GM04503 (cell line): ENCODE measurements around the gene ATP5F1D.

ENCODE experiments used
- DNase-seq: peaks from one replicate; pipeline ENCODE4 v3.0.0-alpha.2; 2012; ENCODE audit warnings: low read depth

ATP5F1D gene

DNA sequence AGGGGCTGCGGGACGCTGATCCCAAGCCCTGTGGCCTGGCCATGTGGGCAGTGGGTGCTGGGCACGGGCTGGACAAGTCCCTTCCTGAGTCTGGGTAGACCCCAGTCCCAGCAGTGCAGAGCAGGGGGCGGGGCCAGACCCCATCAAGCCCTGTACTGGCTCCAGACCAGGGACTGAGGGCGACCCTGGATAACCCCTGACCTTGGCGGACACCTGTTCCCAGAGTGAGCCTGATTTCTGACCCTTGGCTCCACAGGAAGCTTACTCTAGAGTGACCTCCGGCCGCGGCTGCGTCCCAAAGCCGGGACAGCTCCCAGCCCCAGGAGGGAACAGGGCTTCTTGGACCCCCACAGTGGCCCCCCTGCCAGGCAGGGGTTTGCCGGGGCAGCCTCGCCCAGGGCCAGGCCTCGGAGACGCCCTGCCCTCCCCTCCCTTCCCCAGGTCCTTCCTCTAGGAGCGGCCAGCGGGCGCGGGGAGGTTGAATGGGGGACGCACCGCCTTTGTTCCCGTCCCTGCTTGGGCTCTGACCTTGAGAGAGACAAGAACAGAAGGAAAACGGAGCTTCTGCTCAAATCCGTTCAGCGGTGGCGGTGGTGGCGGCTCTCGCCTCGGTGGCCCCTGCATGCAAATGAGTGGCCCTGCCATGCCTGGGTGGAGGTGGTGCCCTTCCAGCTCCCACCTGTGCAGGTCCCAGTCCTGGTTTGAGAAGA, 41.8 kb downstream of the ATP5F1D start:
- no peak for DNase-seq

DNA sequence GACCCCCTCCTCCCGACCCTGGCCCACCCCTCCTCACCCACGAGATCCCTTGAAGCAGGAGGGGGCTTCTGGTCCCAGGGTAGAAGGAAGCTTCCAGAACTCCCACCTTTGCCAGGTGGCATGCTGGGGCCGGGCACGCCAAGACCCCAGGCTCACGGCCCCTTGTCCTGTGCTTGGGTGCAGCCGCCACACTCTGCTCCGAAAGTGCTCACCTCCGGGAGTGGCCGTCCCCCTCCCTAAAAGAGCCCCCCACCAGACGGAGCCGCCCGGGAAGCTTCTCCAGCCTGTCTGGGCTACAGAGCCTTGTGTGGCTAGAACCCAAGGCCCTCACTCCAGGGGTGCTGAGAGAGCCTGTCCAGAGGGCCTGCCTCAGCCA, 42.4 kb downstream of the ATP5F1D start:
- no peak for DNase-seq

DNA sequence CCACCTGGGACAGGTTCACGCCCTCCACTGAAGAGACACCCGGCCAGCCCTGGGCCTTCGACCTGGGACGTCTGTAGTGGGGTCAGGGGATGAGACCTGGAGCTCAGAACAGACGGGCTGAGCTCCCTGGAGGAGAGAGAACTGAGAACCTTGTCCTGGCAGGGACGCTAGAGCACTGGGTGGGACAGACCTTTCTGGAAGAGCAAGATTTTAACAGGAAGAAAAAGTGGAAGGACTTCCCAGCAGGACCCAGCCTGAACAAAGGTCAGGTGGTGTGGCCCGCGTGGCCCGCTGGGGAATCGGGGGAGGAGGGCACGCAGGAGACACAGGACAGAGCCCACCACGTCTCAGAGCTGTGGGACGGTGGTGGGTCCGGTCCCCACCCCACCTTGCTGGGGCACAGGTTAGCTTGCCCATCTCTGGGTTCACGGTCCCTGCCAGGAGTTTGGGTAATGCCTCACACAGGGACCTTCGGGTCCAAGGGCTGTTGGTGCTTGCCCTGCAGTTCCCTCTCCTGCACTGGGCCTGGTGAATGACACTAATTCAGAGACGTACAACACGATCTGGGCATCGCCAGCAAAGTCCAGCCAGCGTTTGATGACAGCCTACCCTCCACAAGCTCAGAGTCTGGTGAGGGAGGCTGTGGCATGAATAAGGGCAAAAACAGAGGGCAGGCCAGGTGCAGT, 42.9 kb downstream of the ATP5F1D start:
- DNase-seq = no peak

DNA sequence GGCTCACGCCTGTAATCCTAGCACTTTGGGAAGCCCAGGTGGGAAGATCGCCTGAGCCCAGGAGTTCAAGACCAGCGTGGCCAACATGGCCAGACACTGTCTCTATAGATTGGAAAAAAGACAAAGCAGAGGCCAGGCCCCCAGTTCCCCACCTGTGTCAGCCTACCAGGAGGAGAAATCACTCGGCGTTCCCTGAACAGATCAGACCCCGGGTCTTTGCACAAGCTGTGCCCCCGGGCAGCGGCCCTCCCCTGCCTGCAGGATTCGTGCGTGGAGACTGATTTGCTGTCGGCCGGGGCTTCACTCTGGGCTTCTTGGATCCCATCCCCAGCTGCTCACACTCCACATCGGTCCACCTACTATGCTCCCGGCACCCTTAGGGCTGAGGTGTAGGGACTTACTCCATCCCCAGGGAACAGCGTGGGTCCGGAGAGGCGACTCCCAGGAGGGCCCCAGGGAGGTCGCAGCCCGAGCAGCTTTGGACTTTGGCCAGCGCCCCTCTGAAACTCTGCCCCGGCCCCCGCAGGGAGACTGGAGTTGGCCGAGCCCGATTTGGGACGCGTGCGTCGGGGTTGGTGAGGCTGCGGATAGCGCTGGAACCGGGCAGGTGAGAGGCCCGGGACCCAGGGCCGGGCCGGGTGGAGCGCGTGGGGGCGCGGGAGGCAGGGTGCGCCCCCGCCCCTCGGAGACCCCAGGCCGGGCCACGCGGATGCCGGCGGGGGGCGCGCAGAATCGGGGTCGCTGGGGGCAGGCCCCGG, 43.6 kb downstream of the ATP5F1D start:
- no peak for DNase-seq

DNA sequence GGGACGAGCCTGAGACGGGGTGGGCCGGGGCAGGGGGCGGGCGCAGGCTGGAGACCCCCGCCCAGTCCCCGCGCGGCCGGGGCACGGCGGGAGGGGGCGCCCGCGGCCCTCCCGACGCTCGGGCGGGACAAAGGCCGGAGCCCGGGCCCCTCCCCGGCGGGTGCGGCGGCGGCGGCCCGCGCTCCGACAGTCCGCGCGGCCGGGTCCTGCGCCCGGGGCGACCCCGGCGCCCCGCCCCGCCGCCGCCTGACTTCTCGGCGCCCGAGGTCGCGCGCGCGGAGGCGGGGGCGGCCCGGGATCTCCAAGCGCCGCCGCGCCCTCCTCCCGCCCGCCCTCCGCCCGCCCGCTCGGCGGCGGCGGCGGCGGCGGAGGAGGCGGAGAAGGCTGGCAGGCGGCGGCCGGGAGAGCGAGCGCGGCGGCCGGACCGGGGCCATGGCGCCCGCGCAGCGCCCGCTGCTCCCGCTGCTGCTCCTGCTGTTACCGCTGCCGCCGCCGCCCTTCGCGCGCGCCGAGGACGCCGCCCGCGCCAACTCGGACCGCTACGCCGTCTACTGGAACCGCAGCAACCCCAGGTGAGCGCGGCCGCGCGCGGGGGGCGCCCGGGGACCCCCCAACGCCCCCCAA, 44.3 kb downstream of the ATP5F1D start, which contains the start of gene EFNA2:
Gene EFNA2 (plus strand): TSS at position 137 of the 624 bp plus-strand sequence. CDS start 296 bp downstream, at position 433.
- DNase-seq = no peak

DNA sequence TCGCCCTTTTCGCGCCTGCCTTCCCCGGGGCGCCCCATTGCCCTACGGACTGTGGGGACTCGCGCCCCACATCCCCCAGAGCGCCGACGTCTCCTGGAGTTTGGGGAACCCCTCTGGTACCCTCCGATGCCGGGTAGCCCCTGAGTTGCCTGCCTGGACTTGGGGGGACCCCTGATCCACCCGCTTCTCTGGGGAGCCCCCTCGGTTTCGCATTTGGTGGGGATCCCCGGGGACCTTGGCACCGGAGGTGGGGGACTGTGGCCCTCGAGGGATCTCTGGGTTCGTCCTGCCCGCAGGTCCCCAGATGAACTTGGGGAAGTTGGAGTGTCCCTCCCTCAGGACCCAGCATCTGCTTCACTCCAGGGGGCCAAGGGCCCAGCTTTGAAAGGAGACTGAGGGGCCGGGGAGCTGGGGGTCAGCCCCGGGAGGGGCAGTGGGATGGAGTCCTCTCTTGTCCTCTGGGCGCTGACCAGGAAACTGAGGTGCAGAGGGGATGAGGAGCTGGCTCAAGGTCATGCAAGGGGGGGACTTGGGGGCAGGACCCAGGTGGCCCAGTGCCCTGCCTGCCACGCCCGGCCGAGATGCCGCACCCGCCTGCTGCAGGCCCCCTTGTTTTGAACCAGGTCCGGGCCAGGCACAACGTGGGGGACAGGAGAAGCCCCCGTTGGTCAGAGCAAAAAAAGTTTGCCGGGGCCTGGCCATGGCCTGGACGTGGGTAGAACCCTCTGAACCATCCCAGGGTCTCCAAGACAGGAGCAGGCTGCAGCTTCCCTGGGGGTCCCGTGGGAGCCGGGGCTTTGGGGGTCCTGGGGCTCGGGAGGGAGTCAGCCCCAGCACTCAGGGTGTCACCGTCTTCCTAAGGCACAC, 45.2 kb downstream of the ATP5F1D start:
- no peak for DNase-seq

DNA sequence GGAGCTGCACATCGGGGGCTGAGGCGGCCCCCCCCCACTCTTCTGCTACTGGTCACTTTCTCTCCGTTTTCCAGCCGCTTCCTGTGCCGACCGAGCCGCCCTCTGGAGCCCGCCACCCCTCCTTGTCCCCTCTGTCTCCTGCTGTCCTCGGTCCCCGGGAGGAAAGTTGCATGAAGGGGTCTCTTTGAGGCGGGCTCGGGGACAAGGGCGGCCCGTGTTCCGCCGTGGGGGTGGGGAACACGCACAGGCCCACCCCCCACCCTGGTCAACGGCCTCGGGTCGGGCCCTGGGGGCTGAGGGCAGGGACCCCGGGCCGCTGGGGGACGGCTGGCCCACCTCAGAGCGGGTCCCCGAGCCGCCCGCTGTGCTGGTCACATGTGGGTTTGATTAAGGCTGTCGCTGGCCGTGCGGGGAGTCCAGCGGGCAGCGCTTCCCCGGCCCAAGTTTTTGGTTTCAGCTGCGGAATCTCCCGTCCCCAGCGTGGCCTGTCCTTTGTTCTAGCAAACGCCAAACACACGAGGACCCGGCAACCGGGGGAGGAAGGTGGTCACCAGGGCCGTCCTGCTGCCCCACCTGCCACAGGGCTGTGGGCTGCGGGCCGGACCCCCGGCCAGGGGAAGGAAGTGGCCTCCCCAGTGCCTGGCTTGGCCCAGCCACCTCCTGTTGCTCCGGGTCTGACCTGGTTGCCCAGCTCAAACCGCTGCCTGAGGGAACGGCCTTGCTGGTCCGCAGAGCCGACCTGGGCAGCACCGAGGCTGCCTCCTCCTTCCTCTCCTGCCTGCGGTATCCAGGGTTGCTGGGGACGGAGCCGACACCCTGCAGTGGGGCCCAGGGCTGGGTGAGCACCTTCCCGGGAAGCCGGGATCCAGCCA, 46.0 kb downstream of the ATP5F1D start:
- DNase-seq = no peak

DNA sequence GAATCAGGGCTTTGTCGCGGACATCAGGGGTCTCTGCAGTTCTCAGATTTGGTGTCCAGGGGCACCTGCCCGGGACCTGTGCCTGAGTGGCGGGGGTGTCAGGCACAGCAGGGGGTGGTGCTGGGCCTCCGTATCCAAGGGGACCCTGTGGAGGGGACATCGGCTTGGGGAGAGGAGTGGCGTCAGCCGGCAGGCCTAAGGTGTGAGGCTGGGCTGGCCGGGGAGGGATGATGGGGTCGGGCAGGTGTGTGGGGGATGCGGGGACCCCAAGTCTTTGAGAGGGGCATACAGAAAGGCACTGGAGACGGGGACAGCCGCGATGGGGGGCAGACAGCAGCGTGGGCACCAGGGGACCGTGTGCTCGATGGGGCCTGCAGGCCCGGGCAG, 46.7 kb downstream of the ATP5F1D start:
- no peak for DNase-seq

DNA sequence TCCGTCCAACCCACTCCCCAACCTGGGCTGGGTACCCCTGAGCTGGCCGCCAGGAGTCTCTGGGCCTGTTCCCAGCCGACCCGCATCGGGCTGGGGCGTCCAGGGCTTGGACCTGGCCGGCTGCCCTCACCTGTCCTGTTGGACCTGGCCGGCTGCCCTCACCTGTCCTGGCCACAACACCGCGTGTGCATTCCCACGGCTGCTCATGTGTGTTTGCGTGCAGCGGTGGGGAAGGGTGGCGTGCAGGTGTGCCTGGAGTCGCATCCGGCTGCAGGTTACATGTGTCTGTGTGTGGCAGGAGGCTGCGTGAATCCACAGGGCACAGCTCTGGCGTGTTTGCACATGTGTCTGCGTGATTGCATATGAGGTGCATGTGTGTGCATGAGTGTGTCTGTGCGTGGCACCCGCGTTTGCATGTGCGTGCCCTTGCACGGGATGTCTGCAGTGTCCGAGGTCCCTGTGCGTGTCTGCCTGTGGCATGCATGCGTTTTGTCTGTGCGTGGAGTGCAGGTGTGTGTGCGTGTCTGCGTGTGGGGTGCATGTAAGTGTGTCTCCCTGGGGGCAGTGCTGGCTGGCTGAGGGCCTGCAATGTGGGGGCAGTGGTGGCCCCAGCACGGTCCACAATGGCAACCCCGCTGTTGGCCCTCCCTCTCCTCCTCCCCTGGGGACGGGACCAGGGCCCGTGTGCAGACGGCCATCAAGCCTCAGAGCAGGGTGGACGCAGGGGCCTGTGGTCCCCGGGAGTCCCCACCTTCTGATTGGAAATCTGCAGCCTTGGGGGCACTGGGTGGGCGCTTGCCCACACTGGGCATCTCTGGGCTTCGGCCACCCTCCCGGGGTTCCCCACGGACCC, 47.5 kb downstream of the ATP5F1D start:
- no peak for DNase-seq

DNA sequence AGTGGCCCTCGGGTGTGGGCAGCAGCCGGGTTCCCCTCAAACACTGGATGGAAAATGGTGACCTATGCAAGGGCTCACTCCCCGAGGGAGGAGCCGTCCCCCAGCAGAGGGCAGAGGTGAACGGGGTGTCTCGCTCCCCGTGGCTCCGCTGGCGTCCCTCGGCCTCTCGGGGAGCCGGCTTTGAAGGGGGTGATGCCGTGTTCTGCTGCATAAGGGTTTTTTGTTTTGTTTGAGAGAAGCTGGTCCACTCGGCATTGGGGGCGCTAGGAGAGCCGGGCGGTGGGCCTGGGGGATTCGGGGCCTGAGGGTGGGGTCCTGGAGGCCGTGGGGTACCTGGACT, 48.1 kb downstream of the ATP5F1D start:
- DNase-seq = no peak

DNA sequence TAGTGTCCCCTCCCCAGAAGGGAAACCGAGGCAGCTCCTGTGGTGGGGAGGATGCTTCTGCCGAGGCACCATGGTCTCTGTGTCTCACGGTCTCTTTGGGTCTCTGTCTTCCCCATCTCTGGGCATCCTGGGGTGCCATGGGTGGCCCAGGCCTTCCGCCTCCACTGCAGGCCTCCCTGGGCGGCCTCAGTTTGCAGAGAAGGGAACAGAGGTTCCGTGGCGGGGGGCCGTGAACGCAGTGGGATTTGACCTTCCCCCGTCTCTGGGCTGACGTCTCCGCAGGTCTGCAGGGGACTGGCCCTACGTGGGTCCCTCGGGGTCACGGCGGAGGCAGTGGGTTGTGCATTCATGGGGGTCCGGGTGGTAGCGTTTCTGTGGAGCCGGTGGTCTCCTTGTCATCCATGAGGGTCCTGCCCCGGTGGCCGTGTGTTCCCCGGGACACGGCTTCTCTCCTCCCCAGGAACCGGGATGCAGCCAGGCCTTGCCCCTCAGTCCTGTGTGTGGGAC, 48.7 kb downstream of the ATP5F1D start:
- DNase-seq = no peak

DNA sequence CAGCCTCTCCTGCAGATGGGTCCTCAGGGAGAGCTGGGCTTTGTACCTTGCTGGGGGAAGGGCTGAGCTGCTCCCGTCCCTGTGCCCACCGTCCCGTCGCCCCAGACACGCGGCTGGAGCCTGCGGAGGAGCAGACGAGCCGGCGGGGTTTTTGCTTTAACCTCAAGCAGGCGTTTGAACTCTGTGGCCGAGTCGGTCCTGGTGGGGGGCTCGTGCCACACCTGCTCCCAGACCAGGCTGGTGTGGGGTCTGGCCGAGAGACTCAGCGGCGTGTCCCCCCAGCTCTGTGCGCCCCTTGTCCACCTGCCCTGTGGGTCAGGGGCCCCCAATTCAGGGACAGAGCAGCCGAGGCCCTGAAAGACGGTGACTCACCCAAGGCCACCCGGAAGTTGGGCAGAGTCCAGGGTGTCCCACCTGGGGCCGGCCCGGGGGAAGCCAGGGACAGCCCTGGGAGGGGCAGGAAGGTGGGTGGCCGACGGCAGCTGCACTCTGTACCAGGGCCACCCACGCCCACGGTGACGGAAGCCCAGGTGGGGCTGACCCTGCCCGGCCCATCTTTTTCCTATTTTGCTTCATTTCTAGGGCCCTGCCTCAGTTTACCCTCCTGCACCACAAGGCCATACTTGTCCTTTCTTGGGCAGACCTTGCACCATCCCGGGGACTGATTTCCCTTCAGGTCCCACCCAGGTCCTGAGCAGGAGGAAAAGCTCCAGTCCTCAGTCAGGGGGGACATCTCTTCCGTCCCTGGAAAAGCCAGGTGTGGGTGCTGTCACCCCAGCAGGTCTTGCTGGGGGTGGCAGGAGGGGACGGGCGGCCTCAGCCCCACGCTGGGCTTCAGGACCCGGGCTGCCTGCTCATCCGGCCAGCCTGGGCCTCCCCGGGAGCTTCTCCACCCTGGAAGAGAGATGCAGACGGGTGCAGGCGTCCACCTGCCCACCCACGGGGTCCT, 49.4 kb downstream of the ATP5F1D start:
- DNase-seq = no peak

DNA sequence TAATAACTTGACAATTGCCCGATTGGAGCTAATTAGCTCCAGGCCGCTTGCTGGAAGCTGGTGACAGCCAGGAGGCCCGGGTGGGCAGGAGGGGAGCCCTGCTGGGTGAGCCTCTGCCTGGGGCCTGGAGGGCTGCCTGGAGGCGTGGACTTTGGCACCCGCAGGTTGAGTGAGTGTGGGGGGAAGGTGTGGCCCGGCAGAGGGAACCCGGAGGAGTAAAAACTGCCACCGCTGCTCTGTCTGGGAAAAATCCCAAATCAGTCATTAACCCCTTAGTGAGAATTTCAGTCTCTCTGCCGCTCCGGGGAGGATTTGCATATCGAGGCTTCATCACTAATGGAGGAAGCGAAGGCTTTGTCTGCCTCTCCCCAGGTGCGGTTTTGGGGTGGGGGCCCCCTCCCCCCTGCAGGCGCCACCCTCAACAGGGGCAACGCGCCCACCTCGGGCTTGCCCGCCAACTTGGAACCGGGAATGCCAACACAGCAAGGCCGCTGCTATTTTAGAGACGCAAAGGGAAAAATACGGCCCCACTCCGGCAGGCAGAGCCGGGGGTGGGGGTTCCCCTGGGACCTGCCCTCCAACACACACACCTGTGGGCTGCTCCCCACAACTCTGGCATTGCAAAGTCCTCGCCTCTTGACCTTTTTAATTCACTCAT, 50.3 kb downstream of the ATP5F1D start:
- DNase-seq = no peak

DNA sequence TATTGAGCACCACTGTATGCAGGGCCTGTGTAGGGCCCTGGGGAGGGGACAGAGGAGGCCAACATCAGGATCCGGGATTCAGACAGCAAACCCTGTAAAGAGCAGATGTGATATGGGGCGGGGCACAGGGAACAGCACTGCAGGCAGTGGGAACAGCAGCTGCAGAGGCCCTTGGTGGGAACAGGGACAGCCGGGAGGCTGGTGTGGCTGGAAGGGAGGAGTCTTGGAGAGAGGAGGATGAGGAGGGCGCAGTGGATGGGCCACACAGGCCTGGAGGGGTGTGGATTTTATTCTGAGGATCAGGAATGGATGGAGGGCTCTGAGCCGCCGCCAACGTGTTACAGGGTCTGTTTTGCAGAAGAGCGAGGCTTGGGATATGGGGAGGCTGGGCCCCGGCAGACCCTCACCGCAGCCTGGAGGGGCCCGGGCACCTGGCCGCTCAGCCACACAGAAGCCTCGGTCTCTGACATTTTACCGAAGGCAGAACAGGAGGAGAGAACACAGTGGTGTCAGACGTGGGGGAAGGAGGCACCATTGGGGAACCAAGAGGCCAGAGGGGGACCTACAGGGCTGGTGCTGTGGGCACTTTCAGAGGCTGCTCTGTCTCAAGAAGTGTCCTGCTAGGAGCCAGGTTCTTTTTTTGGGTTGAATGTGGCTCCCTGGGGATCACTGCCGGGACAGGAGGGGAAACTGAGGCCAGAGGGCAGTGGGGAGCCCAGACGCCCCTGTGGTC, 51.0 kb downstream of the ATP5F1D start:
- DNase-seq = no peak

DNA sequence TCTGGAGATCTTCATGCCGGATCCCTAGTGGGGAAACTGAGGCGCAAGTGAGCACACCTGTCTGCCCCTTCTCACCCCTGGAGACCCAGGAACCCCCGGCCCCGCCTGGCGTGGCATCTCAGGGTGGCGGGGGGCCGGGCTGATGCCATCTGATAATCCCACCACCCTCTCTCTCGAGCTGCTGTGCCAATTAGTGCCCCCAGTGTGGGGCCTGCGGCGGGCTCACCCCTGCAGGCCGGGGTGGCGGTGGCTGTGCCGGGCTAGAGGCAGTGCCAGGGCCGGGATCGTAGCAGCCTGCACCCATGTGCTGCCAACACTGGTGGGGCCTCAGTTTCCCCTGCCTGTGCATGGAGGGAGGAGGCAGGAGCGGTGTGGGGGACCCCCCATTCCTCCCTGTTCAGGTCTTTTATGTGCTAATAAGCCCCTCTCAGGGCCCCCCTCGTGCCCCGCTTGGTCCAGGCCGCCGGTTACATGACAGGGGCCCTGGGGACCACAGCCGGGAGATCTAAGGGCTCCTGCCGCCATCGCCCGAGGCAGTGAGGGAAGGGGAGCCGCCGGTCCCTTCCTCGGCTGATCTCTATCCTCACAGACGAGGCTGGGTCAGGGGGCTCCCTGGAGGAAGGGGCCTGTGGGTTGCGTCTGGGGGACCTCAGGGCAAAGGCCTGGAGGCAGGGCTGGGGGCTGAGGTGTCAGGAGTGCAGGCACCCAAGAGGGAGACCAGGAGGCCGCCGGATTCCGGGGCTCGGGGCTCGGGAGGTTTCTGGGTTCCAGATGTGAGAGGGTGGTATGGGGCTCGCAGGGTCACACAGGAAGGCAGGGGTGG, 52.4 kb downstream of the ATP5F1D start:
- no peak for DNase-seq
